ENCODE data around the gene DTNB. TPM values are rescaled to one million over a fixed set of nuclear protein-coding genes. Genes with fewer than 3 reads are reported as not detected.
A peak's percentile ranks its signal among the peaks of the same experiment; 100 is the strongest.

DTNB gene
- total RNA-seq, 3 donors from 2014 or later = 4.8 to 8.8 (median 7.2) TPM

DNA sequence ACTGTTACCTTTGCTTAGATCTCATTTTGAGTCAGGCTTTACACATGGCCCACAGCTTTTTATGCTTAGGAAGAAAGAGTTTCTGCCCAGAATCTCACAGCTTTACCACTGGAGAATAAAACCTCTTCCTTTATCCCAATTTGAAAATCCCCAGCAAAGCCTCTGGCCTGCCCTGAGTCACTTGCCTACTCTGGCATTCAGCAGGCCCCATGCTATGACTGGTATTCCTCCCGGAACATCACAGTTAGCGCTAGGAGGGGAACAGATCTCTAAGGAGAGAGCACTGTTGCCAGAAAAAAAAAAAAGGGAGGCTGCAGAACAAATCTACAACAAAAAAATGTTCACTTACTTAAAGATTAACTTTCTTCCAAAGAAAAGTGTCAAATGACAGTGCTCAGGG is 178.8 kb downstream of the DTNB start:
- DNase-seq (no peak), ATAC-seq (no peak)
- peaks cover 3% of the 10 kb centered on the region for H3K4me1 ChIP-seq (ENCODE audit: low read depth)
- no peak overlapping the region for H3K4me3 ChIP-seq
- intact Hi-C loops (cut with DNase I, micrococcal nuclease) = no loop called here
- H3K9me3 ChIP-seq = no peaks in the 10 kb centered on the region
- TF ChIP-seq, protein P1, sequence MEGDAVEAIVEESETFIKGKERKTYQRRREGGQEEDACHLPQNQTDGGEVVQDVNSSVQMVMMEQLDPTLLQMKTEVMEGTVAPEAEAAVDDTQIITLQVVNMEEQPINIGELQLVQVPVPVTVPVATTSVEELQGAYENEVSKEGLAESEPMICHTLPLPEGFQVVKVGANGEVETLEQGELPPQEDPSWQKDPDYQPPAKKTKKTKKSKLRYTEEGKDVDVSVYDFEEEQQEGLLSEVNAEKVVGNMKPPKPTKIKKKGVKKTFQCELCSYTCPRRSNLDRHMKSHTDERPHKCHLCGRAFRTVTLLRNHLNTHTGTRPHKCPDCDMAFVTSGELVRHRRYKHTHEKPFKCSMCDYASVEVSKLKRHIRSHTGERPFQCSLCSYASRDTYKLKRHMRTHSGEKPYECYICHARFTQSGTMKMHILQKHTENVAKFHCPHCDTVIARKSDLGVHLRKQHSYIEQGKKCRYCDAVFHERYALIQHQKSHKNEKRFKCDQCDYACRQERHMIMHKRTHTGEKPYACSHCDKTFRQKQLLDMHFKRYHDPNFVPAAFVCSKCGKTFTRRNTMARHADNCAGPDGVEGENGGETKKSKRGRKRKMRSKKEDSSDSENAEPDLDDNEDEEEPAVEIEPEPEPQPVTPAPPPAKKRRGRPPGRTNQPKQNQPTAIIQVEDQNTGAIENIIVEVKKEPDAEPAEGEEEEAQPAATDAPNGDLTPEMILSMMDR (IDR thresholded peaks at IDR 0.05) = no peak
- no peaks in the 10 kb centered on the region for H3K36me3 ChIP-seq (ENCODE audit: low read depth)

DNA sequence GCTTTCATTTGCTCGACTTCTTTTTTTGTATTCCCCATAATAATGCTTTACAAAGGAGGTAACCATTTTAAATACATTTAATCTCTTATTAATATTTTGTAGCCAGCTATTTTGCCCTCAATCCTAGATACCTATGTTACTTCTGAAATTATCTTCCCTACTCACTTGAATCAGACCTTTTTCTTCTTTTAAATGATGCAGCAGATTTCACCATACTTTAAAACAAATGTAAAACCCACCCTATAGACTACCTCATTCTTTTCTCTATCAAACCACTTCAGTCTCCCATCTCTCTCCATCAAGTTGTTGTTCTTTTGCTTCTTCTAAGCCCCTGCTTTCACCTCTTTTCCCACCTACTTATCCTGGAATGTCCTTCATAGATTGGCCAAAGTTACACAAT is 180.2 kb downstream of the DTNB start:
- H3K36me3 ChIP-seq (ENCODE audit: low read depth) = no peaks in the 10 kb centered on the region
- no peak overlapping the region for H3K4me3 ChIP-seq
- intact Hi-C loops (cut with DNase I, micrococcal nuclease) = no loop called here
- TF ChIP-seq, protein P1 (IDR thresholded peaks at IDR 0.05) = no peak
- H3K4me1 ChIP-seq (ENCODE audit: low read depth) = peaks cover 3% of the 10 kb centered on the region
- no peak for DNase-seq
- no peak for ATAC-seq
- no peaks in the 10 kb centered on the region for H3K9me3 ChIP-seq

DNA sequence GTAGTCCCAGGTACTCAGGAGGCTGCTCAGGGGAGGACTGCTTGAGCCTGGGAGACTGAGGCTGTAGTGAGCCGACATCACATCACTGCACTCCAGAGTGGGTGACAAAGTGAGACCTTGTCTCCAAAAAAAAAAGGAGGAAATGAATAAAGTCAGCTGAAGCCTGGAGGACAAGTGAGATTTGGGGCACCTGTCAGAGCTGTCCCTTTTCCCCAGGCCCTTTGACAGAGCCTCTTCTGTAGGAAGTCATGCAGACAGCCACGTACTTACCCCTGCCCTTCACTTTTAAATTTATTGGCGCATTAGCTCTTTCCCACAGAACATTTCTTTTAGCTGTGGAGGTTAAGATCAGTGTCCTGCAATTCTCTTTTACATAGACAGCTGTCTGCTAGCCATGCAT is 180.7 kb downstream of the DTNB start:
- Histone ChIP-seq H3K36me3 (ENCODE audit: low read depth) (no peaks in the 10 kb centered on the region), H3K4me3 (no peak overlapping the region), H3K9me3 (no peaks in the 10 kb centered on the region), H3K4me1 (ENCODE audit: low read depth) (peaks cover 3% of the 10 kb centered on the region)
- no peak for DNase-seq
- ATAC-seq = no peak
- TF ChIP-seq, protein P1 (IDR thresholded peaks at IDR 0.05) = no peak
- intact Hi-C loops (cut with DNase I, micrococcal nuclease) = no loop called here

DNA sequence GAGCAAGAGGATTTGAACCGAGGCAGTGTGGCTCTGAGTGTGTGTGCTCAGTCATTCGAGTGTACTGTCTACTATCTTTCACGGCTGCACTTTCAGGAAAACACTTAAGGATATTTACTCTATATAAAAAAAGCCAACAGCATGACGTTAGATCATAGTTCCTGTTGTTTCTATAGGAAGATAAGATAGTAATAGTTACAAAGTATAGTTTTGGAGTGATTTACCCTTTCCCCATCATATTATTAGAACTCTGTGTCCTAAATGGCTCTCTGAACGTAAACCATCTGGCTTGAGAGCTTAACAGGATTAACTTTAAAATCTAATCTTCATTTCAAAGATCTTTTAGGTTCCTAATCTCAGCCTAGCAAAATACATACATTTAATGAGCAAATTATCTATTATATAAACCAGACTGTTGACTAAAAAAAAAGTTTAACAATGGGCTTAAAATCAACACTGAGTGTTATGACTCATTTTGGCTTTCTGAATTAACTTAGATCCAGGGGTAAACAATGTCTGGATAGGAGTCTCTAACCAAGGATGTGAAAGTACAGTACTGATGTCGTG is 181.3 kb downstream of the DTNB start:
- Histone ChIP-seq H3K36me3 (ENCODE audit: low read depth) (no peaks in the 10 kb centered on the region), H3K4me3 (no peak overlapping the region), H3K4me1 (ENCODE audit: low read depth) (peaks cover 3% of the 10 kb centered on the region), H3K9me3 (no peaks in the 10 kb centered on the region)
- intact Hi-C loops (cut with DNase I, micrococcal nuclease) = no loop called here
- no peak for DNase-seq
- TF ChIP-seq, protein P1 (IDR thresholded peaks at IDR 0.05) = no peak
- peak; percentile 47 for ATAC-seq

DNA sequence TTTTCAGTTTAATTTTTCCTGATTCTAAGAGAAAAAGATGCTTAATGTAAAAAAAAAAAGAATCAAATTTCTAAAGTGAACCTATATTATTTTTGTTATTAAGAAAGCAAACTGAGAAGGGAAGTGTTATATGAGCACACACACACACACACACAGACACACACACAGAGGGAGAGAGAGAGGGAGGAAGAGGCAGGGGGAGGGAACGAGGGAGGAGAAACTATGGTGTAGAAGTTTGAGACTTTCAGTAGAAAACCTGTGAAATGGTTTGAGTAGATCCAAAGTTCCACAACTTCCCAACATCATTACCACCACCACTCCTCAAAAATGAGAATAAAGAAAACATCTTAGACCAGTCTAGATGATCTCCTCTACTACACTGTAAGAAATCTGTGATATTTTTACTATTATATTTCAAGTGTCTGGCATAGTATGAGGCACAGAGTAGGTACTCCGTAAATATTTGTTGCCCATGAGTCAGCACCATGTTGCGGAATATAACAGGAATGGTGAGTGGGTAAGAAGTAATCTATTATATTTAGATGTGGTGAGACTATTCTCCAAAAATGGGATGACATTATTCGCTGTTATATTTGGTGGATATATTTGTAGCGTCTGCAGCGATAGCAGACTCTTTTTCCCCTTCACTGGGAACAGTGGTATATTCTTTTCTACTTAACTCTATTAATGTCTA is 182.2 kb downstream of the DTNB start:
- Histone ChIP-seq H3K9me3 (no peaks in the 10 kb centered on the region), H3K4me3 (no peak overlapping the region), H3K4me1 (ENCODE audit: low read depth) (peaks cover 3% of the 10 kb centered on the region), H3K36me3 (ENCODE audit: low read depth) (no peaks in the 10 kb centered on the region)
- DNase-seq (no peak), ATAC-seq (no peak)
- TF ChIP-seq, protein P1 (IDR thresholded peaks at IDR 0.05) = no peak
- intact Hi-C loops (cut with DNase I, micrococcal nuclease) = no loop called here
